GM21390 (cell line): Measurements from ENCODE around the gene ARHGAP44.

Source experiments
- ATAC-seq: cut with Tn5 transposase; IDR thresholded peaks from one replicate; pipeline ENCODE4 v1.9.1; 2021; ENCODE audit not compliant: unreplicated experiment

Gene ARHGAP44

GRCh38 chr17:13016881-13017654, 227.8 kb downstream of the ARHGAP44 start:
- peak; percentile 11 for ATAC-seq

- peak; percentile 96 for ATAC-seq
Observed at GRCh38 chr17:13017655-13018459, 228.6 kb downstream of the ARHGAP44 start, which contains the start of gene ELAC2. Gene ELAC2, minus strand, starts transcription at chr17:13018027. Its CDS starts 80 bp downstream, at chr17:13017947.

- no peak for ATAC-seq
Observed at GRCh38 chr17:13024016-13024415, 234.7 kb downstream of the ARHGAP44 start.

- peak; percentile 96 for ATAC-seq
Observed at GRCh38 chr17:13024526-13025257, 235.4 kb downstream of the ARHGAP44 start.

GRCh38 chr17:13025258-13025627, 235.9 kb downstream of the ARHGAP44 start:
- ATAC-seq, result no peak

GRCh38 chr17:13025687-13026086, 236.4 kb downstream of the ARHGAP44 start:
- ATAC-seq, result no peak

- ATAC-seq, result no peak
Observed at GRCh38 chr17:13027246-13027645, 237.9 kb downstream of the ARHGAP44 start.

GRCh38 chr17:13029340-13029739, 240.0 kb downstream of the ARHGAP44 start:
- no peak for ATAC-seq

GRCh38 chr17:13030056-13030455, 240.8 kb downstream of the ARHGAP44 start:
- no peak for ATAC-seq

- ATAC-seq, result no peak
Observed at GRCh38 chr17:13030459-13031300, 241.4 kb downstream of the ARHGAP44 start.

- ATAC-seq, result peak; percentile 86
Observed at GRCh38 chr17:13031718-13032350, 242.5 kb downstream of the ARHGAP44 start.

GRCh38 chr17:13035420-13035819, 246.1 kb downstream of the ARHGAP44 start:
- ATAC-seq, result no peak

- no peak for ATAC-seq
Observed at GRCh38 chr17:13036751-13037150, 247.5 kb downstream of the ARHGAP44 start.

GRCh38 chr17:13038931-13039665, 249.8 kb downstream of the ARHGAP44 start:
- no peak for ATAC-seq
